ENCODE data around the gene SP4. TPM values are rescaled to one million over a fixed set of nuclear protein-coding genes. Genes with fewer than 3 reads are reported as not detected.

SP4 gene
- total RNA-seq, 4 donors from 2014 or later = 6.9 to 17.0 (median 11.3) TPM

DNA sequence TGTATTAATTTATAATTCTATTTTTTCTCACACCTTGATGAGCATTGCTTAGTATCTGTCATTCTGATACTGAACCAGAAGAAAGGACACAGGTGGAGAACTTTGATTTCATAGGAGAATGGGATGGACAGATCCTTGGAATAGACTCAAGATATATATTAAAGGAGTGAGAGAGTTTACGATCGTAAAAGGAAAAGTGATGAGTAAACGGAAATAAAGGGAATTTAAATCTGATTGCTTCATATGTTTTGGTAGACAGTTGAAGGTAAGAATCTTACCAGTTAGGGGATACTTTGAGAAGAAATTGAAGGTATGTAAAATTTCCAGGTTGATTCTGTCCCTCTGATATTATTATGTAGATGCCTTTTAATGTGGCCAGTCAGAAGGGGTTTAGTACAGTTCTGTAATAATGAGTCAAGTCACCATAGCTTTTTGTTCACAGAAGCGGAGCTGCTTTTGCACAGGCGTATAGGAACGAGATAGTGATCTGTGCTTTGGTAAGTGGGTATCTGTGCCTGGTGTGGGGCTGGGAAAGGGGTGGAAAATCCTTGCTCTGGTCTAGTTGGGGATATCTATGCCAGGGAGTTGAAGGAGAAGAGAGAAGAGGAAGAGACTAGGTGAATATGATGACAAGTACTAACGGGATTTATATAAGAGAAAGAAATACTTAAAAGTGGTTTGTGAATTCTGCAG lies 15.4 kb downstream of the SP4 start:
- Histone ChIP-seq H3K36me3 (peaks cover 0 to 3% (median 0%) of the 10 kb centered on the region in 3 donors), H3K4me1 (no peaks in the 10 kb centered on the region), H3K27me3 (no peaks in the 10 kb centered on the region), H3K4me3 (no peak overlapping the region), H3K27ac (no peak overlapping the region), H3K9me3 (no peaks in the 10 kb centered on the region)
- 94 to 97% methylated on average over 7 of the region's 7 CpGs for WGBS, 2 donors
- TF ChIP-seq EP300 (IDR thresholded peaks at IDR 0.05) (no peak), POLR2A (IDR thresholded peaks at IDR 0.05) (no peak)
- TF ChIP-seq, protein P1, sequence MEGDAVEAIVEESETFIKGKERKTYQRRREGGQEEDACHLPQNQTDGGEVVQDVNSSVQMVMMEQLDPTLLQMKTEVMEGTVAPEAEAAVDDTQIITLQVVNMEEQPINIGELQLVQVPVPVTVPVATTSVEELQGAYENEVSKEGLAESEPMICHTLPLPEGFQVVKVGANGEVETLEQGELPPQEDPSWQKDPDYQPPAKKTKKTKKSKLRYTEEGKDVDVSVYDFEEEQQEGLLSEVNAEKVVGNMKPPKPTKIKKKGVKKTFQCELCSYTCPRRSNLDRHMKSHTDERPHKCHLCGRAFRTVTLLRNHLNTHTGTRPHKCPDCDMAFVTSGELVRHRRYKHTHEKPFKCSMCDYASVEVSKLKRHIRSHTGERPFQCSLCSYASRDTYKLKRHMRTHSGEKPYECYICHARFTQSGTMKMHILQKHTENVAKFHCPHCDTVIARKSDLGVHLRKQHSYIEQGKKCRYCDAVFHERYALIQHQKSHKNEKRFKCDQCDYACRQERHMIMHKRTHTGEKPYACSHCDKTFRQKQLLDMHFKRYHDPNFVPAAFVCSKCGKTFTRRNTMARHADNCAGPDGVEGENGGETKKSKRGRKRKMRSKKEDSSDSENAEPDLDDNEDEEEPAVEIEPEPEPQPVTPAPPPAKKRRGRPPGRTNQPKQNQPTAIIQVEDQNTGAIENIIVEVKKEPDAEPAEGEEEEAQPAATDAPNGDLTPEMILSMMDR (IDR thresholded peaks at IDR 0.05) = no peak
- no peak for DNase-seq (ENCODE audit: low spot score in 2 of 2)

DNA sequence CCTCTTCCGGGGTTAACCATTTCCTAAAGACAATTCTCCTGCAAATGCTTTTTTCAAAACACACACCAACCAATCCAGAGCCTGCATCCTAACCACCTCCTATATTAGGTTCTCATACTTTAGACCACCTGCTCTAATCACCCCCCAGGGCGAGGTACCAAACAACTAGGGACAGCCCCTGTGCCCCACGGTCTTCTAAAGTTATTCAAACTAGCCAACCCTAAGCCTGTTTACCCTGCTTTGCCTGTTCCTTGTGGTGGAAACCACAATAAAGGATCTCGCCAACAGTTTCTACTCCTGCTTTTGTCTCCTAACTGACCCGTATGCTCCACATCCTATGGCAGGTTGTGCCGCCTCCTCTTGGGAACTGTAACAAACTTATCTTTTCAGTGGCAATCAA lies 21.1 kb downstream of the SP4 start:
- TF ChIP-seq EP300 (IDR thresholded peaks at IDR 0.05) (no peak), POLR2A (IDR thresholded peaks at IDR 0.05) (no peak)
- TF ChIP-seq, protein P1 (IDR thresholded peaks at IDR 0.05) = no peak
- WGBS, 2 donors = 94% methylated on average over 6 of the region's 6 CpGs
- Histone ChIP-seq H3K4me1 (no peaks in the 10 kb centered on the region), H3K27me3 (no peaks in the 10 kb centered on the region), H3K27ac (no peak overlapping the region), H3K36me3 (peaks cover 0 to 9% (median 0%) of the 10 kb centered on the region in 3 donors), H3K4me3 (no peak overlapping the region), H3K9me3 (peaks cover 0 to 1% (median 0%) of the 10 kb centered on the region in 4 donors)
- no peak for DNase-seq (ENCODE audit: low spot score in 2 of 2)

DNA sequence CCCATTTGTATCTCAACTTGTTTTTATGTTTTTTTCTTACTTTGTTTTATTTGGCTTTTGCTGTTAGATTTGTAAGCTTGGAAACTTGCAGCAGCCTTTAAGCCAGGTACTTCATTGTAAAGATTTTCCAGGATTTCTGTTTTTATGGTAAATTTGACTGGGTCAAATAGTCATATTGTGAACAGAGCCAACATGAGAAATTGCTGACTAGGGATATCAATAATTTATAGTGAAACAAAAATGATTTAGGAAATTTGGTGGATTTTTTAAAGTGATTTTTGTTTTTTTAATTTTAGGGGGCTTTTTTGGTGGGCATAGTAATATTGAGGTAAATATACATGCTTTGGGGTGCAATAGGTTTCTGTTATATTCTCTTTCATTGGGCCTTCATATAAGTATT lies 22.2 kb downstream of the SP4 start:
- Histone ChIP-seq H3K27me3 (no peaks in the 10 kb centered on the region), H3K4me1 (no peaks in the 10 kb centered on the region), H3K9me3 (peaks cover 0 to 3% (median 0%) of the 10 kb centered on the region in 4 donors), H3K4me3 (no peak overlapping the region), H3K27ac (no peak overlapping the region), H3K36me3 (peaks cover 0 to 20% (median 0%) of the 10 kb centered on the region in 3 donors)
- no peak for DNase-seq (ENCODE audit: low spot score in 2 of 2)
- TF ChIP-seq, protein P1 (IDR thresholded peaks at IDR 0.05) = no peak
- TF ChIP-seq POLR2A (IDR thresholded peaks at IDR 0.05) (no peak), EP300 (IDR thresholded peaks at IDR 0.05) (no peak)

DNA sequence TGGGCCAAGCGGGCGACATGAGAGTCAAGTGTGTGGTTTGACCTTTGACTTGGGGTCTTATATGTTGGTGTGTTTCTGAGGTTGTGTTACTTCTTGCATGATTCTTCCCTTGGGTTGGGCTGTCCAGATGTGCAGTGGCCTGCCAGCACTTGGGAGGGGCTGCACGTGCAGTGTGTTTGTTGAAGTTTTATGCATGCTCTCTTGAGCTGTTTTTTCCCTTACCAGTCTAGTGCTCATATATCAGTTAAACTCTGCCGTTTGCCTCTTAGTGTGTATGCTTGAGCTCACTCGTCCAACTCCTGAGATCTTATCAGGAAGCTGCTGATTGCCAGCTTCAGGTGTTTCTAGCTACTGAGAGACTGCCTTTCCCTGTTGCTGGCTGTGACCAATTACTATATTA lies 23.1 kb downstream of the SP4 start:
- DNase-seq (ENCODE audit: low spot score in 2 of 2) = no peak
- peaks cover 0 to 28% (median 0%) of the 10 kb centered on the region in 3 donors for H3K36me3 ChIP-seq
- no peak overlapping the region for H3K4me3 ChIP-seq
- TF ChIP-seq EP300 (IDR thresholded peaks at IDR 0.05) = no peak
- TF ChIP-seq, protein P1 (IDR thresholded peaks at IDR 0.05) = no peak
- TF ChIP-seq POLR2A (IDR thresholded peaks at IDR 0.05) = no peak
- WGBS, 2 donors = 70 to 74% methylated on average over 5 of the region's 5 CpGs
- H3K27me3 ChIP-seq = no peaks in the 10 kb centered on the region
- H3K4me1 ChIP-seq = no peaks in the 10 kb centered on the region
- peaks cover 0 to 3% (median 0%) of the 10 kb centered on the region in 4 donors for H3K9me3 ChIP-seq
- no peak overlapping the region for H3K27ac ChIP-seq

DNA sequence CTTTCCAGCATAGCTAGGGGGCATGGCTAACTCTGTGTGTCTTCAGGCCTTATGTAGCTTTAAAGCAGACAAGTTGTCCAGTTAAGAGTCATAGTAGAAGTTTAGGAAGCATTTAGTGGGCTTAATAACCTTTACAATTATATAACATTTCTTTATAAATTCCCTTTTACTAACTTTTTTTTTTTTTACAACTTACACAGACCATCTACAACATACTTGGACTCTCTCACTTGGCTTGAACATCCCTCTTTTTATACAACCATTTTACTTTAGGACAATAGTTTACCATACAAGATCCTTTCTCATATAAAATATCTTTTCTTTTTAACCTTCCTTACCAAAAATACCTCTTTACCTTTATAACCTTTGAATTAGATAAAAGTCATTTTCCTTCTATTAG lies 26.3 kb downstream of the SP4 start:
- H3K36me3 ChIP-seq = peaks cover 0 to 41% (median 0%) of the 10 kb centered on the region in 3 donors
- DNase-seq (ENCODE audit: low spot score in 2 of 2) = no peak
- H3K27ac ChIP-seq = no peak overlapping the region
- no peaks in the 10 kb centered on the region for H3K27me3 ChIP-seq
- no peak overlapping the region for H3K4me3 ChIP-seq
- peaks cover 0 to 3% (median 0%) of the 10 kb centered on the region in 4 donors for H3K9me3 ChIP-seq
- TF ChIP-seq, protein P1 (IDR thresholded peaks at IDR 0.05) = no peak
- TF ChIP-seq POLR2A (IDR thresholded peaks at IDR 0.05) (no peak), EP300 (IDR thresholded peaks at IDR 0.05) (no peak)
- H3K4me1 ChIP-seq = no peaks in the 10 kb centered on the region

Measured in tibial nerve (tissue), 4 donors.